COLO668 (cell line): ENCODE results near the gene MAGI1.

ENCODE experiments used
- DNase-seq: peaks from one replicate; lab custom pipeline; 2025; ENCODE audit not compliant: unreplicated experiment; lab: John Stamatoyannopoulos, UW

MAGI1 gene

GRCh38 chr3:65398953-65399352 is 639.8 kb downstream of the MAGI1 start:
- no peak for DNase-seq

GRCh38 chr3:65396078-65396477 is 642.6 kb downstream of the MAGI1 start:
- DNase-seq = no peak

- no peak for DNase-seq
Measured at GRCh38 chr3:65391068-65391467, 647.6 kb downstream of the MAGI1 start.

GRCh38 chr3:65385805-65386204 is 652.9 kb downstream of the MAGI1 start:
- no peak for DNase-seq

- no peak for DNase-seq
Measured at GRCh38 chr3:65381496-65382010, 657.2 kb downstream of the MAGI1 start.

- no peak for DNase-seq
Measured at GRCh38 chr3:65379223-65379622, 659.5 kb downstream of the MAGI1 start.

- no peak for DNase-seq
Measured at GRCh38 chr3:65377637-65378036, 661.1 kb downstream of the MAGI1 start.

- DNase-seq = no peak
Measured at GRCh38 chr3:65376426-65376825, 662.3 kb downstream of the MAGI1 start.

- DNase-seq = no peak
Measured at GRCh38 chr3:65371053-65371452, 667.7 kb downstream of the MAGI1 start.

GRCh38 chr3:65368866-65369265 is 669.9 kb downstream of the MAGI1 start:
- no peak for DNase-seq

- no peak for DNase-seq
Measured at GRCh38 chr3:65362688-65363087, 676.0 kb downstream of the MAGI1 start.

- DNase-seq = no peak
Measured at GRCh38 chr3:65361448-65361847, 677.3 kb downstream of the MAGI1 start.

GRCh38 chr3:65356331-65357248 is 682.1 kb downstream of the MAGI1 start:
- DNase-seq = no peak

GRCh38 chr3:65354880-65355279 is 683.8 kb downstream of the MAGI1 start:
- DNase-seq = no peak

GRCh38 chr3:65352951-65353350 is 685.8 kb downstream of the MAGI1 start:
- no peak for DNase-seq

GRCh38 chr3:65351753-65352152 is 687.0 kb downstream of the MAGI1 start:
- no peak for DNase-seq

GRCh38 chr3:65350801-65351476 is 687.8 kb downstream of the MAGI1 start:
- DNase-seq = no peak

GRCh38 chr3:65348398-65348995 is 690.2 kb downstream of the MAGI1 start:
- no peak for DNase-seq

GRCh38 chr3:65347166-65347565 is 691.6 kb downstream of the MAGI1 start:
- no peak for DNase-seq

- DNase-seq = no peak
Measured at GRCh38 chr3:65344846-65345245, 693.9 kb downstream of the MAGI1 start.

- no peak for DNase-seq
Measured at GRCh38 chr3:65344444-65344843, 694.3 kb downstream of the MAGI1 start.

- DNase-seq = no peak
Measured at GRCh38 chr3:65343736-65344135, 695.0 kb downstream of the MAGI1 start.
